SW 1271 (cell line): ENCODE results near the gene PAXIP1.
A peak's percentile ranks its signal among the peaks of the same experiment; 100 is the strongest.
"Not testable (repeated sequence)": the region's sequence is repeated elsewhere in the genome, so short reads cannot be mapped to it uniquely, and the experiment has no call there.

ENCODE experiments used
- DNase-seq, 2 experiments: peaks; one replicate each; lab custom pipeline; 2025; lab: John Stamatoyannopoulos, UW

PAXIP1 gene

DNA sequence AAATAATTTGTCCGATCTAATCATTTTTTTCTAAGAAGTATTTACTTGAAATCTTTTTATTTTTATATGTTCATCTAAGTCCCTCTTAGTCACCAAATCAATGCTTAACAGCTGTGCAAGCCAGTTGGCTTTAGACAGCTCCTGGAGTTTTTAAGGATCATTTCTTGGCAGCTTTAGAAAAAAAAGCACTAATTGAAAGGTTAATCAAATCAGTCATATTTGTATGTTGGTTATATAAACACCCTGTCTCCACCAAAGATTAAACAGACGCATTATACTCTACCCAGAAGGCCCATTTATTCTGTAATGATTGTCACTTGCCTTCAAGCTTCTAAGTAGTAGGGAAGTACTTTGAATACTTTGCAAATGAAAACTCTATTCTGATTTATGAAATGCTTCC, 60.2 kb downstream of the PAXIP1 start:
- no peak for DNase-seq

DNA sequence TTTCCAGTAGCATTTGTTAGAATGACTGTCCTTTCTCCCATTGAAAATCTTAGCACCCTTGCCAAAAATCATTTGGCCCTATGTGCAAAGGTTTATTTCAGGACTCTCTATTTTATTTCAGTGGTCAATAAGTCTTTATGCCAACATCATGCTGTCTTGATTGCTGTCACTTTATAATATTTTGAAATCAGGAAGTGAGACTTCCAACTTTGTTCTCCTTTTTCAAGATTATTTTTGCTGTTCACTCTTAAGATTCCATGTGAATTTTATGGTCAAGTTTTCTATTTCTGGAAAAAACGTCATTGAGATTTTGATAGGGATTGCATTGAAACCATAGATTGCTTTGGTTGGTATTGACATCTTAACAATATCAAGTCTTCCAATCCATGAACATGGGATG, 65.1 kb downstream of the PAXIP1 start:
- DNase-seq: no peak

DNA sequence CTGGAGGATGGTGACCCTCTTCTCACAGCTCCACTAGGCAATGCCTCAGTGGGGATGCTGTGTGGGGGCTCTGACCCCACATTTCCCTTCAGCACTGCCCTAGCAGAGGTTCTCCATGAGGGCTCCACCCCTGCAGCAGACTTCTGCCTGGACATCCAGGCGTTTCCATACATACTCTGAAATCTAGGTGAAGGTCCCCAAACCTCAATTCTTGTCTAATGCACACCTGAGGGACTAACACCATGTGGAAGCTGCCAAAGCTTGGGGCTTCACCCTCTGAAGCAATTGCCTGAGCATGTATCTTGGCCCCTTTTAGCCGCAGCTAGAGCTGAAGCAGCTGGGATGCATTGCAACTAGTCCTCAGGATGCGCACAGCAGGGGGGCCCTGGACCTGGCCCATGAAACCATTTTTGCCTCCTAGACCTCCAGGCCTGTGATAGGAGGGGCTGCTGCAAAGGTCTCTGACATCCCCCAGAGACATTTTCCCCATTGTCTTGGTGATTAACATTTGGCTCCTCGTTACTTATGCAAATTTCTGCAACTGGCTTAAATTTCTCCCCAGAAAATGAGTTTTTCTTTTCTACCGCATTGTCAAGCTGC, 68.5 kb downstream of the PAXIP1 start:
- DNase-seq: not testable (repeated sequence)

DNA sequence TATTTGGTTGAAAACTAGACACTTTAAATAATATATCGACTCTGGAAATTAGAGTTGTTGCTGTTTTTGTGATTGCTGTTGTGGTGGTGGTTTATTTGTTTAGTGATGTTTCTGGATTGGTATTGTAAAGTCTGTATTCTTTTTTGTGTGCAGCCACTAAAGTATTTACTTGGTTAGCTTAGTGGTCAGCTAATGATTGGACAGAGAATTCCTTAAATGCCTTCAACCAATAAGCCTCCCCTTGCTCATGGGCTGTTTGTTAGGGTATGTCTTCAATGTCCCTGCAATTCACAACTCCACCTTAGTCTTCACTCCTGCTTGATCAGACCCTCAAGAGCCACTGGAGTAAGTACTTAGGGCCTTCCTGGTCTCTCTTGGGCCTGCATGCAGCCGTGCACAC, 71.0 kb downstream of the PAXIP1 start:
- DNase-seq: no peak

DNA sequence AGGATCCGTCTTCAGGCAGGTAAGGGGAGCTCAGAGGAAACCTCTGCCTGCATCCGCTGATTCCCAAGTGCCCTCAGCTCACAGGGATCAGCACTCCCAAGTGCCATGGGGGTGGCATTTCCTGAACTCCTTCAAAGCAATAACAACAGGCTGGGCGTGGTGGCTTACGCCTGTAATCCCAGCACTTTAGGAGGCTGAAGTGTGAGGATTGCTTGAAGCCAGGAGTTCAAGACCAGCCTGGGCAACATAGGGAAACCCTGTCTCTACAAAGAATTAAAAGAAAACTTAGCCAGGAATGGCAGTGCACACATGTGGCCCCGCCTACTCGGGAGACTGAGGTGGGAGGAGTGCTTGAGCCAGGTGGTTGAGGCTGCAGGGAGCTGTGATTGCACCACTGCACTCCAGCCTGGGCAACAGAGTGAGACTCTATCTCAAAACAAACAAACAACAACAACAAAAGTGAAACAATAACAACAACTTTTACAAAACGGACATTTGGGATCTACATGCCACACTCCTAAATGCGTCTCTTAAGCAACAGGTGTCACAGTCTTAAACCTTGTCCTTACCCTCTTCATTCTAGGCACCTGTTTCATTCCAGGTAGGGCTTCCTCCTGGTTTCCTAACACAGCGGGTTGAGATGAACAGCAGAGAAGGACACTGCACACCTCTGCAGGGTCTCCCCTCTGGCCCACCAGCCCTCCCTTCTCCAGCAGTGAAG, 73.8 kb downstream of the PAXIP1 start:
- peak in 1 of 2 experiments; percentile 43 for DNase-seq

DNA sequence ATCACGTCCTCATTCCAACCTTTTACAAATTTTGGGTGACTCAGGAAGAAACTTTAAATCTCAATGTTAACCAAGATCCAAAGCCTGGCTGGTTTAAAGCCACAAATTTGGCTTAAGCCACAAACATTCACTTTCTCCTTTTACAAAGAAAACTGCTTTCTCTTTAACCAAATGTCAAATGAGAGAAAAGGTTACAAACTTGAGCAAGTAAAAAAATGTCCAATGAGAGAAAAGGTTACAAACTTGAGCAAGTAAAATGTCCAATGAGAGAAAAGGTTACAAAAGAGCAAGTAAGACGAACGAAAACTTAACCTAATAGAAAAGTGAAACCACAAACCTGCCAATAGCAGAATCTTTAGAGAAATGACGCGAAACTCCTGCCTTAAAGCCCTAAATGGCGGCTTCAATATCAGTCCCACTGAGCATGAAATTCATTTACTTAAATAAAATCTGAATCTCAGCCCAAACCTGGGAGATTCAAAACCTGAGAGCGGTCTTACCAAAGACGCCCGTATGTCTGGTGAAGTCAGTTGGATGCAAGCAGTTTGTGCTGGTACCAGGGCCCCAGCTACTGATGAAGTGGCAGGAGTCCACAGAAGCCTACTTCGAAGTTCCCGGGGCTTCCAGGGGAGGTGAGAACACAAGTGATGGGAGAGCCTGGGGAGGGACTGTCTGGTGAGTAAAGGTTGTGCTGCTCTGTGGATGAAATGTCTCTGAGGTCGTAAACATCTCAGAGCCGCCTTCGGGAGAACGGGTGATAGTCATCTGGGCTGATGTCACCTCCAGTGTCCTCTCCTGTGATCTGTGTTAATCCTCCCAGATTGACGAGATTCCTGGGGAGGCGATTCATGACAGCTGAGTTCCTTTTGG, 74.6 kb downstream of the PAXIP1 start:
- DNase-seq: peak; percentile 82 to 97

DNA sequence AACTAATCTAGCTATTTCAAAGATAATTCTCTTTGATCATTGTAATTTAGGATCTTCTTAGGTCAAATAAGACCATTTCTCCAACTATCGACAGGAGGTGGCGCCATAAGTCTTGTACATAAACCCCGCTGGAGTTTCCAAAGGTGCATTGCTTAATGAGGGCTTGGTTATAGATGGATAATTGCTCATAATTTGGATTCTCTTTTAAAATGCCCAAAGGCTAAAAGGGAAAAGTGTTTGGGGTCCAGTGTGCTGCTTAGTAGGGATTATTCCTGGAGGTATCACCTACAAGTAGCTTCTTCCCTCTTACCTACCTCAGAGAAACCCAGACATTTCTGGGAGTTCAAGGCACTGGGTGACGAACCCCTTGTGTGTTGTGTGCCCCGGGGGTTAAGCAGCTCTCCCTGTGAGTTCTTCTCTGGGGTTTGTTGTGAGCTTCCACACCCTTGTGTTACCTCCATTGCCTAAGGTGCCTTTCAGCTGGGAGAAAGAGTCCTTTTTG, 75.2 kb downstream of the PAXIP1 start:
- peak; percentile 3 to 75 for DNase-seq

DNA sequence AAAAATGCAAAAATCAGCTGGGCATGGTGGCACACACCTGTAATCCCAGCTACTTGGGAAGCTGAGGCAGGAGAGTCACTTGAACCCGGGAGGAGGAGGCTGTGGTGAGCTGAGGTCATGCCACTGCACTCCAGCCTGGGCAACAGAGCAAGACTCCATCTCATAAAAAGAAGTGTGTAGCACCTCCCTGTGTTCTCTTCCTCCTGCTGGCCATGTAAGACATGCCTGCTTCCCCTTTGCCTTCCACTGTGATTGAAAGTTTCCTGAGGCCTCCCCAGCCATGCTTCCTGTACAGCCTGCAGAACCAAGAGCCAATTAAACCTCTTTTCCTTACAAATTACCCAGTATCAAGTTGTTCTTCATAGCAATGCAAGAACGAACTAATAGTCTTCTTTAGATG, 80.5 kb downstream of the PAXIP1 start:
- not testable (repeated sequence) for DNase-seq

DNA sequence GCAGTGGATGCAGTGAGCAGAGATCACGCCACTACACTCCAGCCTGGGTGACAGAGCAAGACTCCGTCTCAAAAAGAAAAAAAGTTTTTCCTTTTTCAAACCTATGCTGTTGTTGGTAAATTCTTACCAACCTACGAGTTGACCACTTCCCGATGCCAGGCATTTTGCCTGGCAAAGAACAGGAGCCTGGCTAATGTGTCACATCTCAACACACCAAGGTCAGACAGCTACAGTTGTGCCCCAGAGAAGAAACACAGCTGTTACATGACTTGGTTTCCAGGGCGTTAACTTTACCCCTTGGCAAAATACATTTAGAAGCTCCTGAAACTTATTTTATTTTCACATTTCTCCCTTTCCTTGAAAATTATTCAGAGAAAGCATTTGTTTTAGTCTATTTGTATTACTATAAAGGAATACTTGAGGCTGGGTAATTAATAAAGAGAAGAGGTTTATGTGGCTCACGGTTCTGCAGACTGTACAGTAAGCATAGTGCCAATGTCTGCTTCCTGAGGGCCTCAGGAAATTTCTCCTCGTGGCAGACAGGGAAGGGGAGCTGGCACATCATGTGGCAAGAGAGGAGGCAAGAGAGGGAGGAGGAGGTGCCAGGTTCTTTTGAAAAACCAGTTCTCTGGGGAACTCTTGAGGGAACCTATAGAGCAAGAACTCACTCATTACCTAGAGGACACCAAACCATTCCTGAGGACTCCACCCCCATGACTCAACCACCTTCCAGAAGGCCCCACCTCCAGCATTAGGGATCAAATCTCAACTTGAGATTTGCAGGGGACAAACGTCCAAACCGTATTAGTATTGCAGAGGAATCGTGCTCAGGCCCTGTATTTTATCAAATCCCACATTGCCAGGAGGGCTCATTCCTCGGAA, 83.3 kb downstream of the PAXIP1 start:
- DNase-seq: no peak

DNA sequence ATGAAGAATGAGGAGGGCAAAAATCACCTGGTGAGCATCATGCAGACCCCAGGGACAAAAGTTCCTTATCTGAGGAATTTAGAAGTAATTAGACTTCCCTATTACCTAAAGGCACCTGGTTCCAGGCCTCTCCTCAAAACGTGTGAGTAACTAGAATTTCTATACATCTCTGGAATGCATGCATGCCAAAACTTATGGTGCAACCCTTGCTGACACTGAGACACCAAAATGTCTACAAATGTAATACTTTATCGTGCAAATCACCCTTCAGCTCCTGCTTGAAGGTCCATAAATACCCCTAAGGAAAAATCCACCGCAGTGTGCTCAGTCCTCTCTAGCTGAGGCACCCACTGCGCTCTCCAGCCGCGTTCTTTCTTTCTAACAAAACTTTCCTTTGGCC, 84.2 kb downstream of the PAXIP1 start:
- DNase-seq: no peak

DNA sequence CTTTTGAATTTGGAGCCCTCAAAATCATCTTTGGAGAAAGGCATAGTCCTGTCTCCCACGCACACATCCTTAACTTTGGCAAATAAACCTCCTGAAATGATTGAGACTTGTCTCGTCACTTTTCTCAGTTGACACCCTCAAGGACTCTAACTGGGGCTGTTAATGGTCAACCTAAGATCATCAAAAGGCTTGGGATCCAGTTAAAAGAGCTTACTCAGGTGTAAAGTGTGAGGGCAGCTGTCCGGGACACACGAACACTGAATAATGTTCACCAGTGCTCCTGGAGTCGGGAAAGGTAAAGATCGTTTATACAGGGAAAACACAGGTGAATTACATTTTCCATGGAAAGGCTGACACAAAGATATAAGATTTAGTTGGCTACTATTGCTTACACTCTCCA, 84.7 kb downstream of the PAXIP1 start:
- no peak for DNase-seq

DNA sequence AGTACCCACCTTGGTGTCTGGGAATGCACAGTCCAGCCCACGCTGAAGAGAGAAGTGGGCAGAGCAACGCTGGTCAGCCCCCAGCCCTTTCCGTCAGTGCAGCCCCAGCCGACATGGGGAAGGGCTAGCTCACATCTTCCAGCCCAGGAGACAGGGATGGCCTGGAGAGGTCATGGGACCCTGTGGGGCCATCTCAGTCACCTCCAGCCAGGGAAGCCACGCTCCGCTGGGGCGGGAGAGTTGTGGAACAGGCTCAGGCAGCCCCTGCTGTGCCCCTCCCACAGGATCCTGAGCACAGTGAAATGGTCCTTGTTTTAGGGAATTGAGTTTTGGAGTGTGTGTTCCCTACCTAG, 85.1 kb downstream of the PAXIP1 start:
- DNase-seq: no peak

DNA sequence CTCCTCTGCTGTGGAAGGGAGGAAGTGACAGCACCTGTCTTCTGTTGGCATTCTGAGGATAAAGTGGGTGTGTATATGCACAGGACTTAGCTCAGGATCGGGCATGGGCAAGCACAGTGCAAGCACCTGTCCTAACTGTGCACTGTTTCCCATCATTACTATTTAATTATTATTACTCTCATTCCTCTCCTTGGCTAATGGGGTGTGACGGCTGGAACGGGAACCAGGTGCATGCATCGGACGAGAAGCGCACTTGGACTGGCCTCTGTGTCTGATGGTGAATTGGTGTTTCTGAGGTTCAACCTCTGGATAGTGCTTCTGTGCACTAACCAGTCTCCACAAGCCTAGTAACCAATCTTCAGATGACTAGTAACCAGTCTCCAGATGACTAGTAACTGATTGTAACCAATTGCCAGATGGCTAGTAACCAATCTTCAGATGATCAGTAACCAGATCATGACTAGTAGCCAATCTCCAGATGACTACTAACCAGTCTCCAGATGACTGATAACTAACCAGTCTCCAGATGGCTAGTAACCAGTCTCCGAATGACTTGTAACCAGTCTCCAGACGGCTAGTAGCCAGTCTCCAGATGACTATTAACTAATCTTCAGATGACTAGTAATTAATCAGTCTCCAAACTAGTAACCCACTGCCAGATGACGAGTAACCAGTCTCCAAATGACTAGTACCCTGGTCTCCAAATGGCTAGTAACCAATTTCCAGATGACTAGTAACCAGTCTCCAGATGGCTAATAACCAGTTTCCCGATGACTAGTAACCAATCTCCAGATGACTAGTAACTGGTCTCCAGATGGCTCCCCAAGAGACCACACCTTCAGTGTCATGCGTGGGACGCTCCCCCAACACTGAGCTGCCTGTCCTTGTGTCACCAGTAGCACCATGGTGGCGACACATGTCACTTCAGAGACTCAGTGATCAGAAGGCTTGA, 85.8 kb downstream of the PAXIP1 start:
- no peak for DNase-seq

DNA sequence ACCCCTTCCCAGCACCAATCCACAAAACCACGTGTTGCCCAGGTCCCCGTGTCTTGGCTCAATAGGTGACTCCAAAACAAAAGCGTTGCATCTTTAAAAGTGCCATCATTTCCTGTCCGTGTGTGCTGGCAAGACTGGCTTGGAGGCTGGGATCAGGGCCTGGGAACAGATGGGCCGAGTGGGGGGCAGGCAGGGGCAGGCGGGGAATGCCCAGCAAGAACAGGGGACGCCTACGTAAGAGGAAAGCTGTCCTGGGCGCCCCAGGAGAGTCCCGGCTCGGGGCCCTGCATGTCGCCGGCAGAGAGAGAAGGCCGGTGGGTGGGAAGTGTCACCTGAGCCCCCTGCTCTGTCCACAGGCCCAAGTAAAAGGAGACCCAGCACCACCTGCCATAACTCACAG, 86.5 kb downstream of the PAXIP1 start:
- no peak for DNase-seq

DNA sequence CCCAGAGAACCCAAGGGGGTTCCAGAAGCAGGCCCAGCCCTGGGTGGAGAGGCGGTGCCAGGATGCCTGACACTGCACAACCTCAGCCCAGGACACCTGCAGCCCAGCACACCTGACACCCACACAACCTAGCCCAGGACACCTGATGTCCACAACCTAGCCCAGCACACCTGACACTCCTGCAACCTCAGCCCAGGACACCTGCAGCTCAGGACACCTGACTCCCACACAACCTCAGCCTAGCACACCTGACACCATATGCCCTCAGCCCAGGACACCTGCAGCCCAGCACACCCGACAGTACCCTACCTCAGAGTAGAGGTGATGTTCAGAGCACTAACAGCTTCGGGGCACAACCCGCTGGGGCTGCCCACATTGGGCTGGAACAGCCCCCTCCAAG, 87.3 kb downstream of the PAXIP1 start:
- no peak for DNase-seq

DNA sequence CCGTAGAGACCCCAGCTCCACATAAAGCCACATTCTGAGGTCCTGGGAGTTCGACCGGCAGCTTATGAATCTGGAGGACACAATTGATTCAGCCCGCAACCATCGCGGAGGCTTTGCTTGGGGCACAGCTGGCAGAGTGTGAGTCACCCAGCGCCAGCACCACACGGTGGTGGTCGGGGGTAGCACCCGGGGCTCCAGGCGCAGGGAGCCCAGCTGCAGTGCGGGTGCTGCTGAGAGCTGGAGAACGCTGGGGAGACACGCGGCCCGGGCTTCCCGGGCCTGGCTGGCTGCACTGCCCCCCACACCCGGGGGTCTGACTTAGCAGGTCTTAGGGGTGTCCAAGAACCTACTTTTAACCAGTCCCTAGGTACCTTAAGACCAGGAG, 87.9 kb downstream of the PAXIP1 start:
- DNase-seq: no peak

DNA sequence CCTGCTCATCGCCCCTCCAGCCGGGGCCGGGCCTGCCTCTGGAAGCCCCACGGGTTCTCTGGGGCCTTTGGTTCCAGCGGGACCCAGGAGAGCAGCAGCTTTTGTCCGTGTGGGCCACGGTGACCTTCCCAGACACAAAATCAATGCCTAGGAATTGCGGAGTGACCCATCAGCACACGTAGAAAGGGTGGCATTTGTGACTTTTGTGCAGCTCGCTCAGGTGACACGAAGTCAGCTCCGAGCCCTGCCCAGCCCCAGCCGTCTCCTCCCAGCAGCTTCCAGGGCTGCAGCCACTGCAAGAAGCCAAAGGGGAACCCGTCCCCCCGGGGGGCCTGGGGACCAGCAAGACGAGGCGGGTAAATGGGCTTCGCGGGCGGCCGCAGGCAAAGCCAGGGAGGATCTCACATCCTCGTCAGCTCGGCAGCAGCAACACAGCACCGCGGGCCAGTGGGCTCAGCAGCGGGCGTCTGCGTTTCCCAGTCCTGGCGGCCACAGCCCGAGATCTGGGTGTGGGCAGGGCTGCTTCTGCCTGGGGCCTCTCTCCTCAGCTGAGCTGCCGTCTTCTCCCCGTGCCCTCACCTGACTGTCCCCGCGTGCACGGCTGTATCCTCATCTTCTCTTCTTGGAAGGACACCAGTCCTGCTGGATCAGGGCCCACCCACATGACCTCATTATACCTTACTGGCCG, 88.5 kb downstream of the PAXIP1 start:
- DNase-seq: no peak

DNA sequence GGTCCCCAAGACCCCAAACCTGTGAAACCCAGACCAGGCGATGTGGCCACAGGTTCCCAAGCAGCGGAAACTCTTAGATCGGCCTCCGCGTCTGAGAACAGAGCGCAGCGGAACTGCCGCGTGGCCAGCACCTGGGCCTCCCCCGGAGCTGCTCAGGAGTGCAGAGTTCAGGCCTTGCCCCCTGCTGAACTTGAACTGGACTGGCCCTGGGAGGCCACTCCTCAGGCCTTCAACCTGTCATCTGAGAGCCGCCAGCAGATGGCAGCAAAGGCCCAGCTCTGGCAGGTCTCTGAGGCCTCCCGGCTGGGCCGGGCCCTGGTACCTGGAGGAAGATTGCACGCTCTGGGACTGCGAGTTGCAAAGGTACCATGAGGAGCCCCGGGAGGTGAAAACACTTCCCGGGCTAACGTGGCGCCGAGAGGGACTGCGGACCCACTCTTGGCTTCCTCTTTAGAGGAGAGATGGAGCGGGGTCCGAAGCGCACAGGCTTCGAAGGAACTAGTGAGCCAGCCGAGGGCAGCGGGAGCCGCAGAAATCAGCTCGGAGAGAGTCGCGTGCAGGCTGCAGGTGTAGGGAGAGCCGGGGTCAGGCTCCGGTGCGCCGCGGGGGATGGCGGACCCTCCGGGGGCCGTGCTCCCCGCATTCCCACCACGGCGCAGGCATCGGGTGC, 89.2 kb downstream of the PAXIP1 start:
- DNase-seq: peak; percentile 16 to 29

DNA sequence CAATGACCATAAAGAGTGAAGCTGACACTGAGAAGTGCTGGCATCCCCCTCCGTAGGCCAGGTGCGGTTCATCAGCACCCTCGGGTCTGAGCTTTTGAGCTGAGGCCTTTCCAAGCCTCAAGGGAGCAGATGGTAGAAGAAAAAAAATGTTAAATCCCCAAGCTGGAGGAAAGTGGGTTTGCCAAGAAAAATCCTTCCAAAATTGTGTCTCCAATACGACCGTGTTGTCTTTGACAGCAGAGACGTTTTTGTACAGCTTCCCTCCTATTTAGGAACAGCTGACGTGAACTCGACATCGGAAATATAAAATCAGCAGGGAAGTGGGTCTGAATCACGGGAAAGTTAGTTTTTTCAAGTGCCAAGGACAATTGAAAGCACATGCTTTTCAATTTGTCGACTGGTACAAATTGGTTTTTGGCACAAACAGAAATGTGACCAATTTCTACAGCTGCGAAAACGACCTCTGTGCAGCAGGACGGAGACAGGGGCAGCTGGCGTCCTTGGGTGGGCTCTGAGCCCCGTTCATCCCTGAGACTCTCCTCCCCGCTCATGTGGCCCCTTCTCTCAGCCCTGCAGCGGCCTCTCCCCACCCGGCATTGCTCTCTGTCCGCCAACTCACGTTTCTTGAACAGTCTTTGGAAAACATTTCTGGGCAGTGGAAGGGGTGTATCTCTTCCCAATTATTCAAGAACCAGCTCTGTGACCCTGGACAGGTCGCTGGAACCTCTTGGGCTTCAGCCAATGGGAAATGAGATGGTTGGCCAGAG, 89.9 kb downstream of the PAXIP1 start:
- DNase-seq: no peak
